IPS DF 19.7 (cell line): Measurements from ENCODE around the gene SDK2.

Experiments used
- DNase-seq: peaks from one replicate; pipeline ENCODE4 v3.0.0-alpha.2; 2013; ENCODE audit warnings: low read depth, low spot score

SDK2 gene

GRCh38 chr17:73285916-73286862 lies 358.1 kb downstream of the SDK2 start:
- no peak for DNase-seq

DNA sequence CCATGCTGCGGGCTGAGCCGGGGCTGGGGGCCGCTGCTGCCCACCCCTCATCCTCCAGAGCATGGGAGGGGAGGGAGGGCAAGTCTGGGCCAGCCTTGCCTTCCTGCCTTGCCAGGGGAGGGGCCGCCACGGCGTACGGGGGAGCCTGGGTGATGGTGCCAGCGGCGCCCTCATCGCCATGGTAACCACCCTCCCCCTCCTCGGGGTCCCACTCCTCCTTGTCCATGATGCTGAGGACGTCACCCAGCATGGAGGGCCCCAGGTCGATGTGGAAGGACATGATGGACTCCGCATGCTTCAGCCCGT lies 358.7 kb downstream of the SDK2 start:
- no peak for DNase-seq

DNA sequence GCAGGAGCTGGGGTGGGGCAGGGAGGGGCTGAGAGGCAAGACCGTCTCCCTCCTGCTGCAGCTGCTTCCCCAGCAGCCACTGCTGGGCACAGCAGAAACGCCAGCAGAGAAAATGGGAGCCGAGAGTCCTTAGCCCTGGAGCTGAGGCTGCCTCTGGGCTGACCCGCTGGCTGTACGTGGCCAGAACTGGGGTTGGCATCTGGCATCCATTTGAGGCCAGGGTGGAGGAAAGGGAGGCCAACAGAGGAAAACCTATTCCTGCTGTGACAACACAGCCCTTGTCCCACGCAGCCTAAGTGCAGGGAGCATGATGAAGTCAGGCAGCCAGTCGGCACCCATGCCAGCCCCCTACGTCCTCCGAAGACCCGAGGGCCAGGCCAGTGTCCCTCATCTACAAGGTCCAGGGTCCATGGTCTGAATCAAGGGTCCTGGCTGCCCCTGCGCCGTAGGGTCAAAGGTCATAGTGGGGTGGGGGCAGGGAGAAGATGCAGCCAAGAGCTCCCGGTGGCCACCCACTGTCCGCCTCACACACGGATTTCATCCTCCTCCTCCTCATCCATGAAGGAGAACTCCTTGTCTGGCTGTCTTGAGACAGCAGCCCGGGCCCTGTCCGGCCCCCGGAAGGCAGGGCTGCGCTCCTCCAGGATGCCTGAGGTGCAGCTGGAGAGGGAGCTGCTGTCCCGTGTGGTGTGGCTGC lies 359.2 kb downstream of the SDK2 start:
- no peak for DNase-seq
